Ovary (tissue), 3 donors: Measurements from ENCODE around the gene ALDH9A1.
"Not testable (repeated sequence)": the region's sequence is repeated elsewhere in the genome, so short reads cannot be mapped to it uniquely, and the experiment has no call there.

Source experiments
- CTCF ChIP-seq, 3 donors: fragments of 450-650 bp in 2 of 3; fragments of 200-600 bp in 1 of 3; IDR thresholded peaks; one replicate each; pipeline versions ENCODE4 v1.5.1 to v1.8.0; 2016 to 2022; ENCODE audit warnings: antibody characterized with exemption in 3 of 3, mild to moderate bottlenecking in 1 of 3
- EP300 ChIP-seq: sonication (generic); formaldehyde crosslinking; IDR thresholded peaks from one replicate; pipeline ENCODE4 v1.6.1; 2017; ENCODE audit warnings: antibody characterized with exemption
- donor health status: DM: no; HTN: no; CAD: no.

GRCh38 chr1:165701922-165702321 is 3.6 kb upstream of the ALDH9A1 start:
- not testable (repeated sequence) for TF ChIP-seq CTCF (IDR thresholded peaks at IDR 0.05); EP300
